Measurements from ENCODE around the gene DSN1. TPM values are rescaled to one million over a fixed set of nuclear protein-coding genes. Genes with fewer than 3 reads are reported as not detected.

The DSN1 gene
- total RNA-seq, 2 experiments from 2014 or later: 19.9 to 21.8 TPM

DNA sequence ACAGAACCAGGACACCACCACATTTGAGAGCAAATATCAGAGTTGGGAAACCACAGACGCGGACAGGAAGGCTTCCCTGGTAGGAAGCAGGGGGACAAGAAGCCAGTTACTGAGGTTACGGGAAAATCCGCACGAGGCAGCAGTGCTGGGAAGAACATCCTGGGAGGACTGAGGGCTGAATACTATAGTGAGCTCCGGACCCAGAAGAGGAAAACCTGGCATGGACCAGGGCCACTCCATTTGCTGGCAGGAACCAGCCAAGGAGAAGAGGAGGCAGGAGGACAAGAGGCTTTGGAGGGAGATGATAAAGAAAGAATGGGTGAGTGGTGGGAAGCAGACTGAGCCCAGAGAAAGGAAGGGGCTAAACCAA, 6.1 kb upstream of the DSN1 start:
- no peaks in the 10 kb centered on the region for H3K9me3 Mint-ChIP-seq
- no peaks in the 10 kb centered on the region for H3K36me3 Mint-ChIP-seq
- no peak overlapping the region for H3K4me3 Mint-ChIP-seq
- H3K4me1 Mint-ChIP-seq: no peaks in the 10 kb centered on the region
- no peak for DNase-seq
- H3K27me3 Mint-ChIP-seq: no peaks in the 10 kb centered on the region
- no peak overlapping the region for H3K27ac Mint-ChIP-seq

DNA sequence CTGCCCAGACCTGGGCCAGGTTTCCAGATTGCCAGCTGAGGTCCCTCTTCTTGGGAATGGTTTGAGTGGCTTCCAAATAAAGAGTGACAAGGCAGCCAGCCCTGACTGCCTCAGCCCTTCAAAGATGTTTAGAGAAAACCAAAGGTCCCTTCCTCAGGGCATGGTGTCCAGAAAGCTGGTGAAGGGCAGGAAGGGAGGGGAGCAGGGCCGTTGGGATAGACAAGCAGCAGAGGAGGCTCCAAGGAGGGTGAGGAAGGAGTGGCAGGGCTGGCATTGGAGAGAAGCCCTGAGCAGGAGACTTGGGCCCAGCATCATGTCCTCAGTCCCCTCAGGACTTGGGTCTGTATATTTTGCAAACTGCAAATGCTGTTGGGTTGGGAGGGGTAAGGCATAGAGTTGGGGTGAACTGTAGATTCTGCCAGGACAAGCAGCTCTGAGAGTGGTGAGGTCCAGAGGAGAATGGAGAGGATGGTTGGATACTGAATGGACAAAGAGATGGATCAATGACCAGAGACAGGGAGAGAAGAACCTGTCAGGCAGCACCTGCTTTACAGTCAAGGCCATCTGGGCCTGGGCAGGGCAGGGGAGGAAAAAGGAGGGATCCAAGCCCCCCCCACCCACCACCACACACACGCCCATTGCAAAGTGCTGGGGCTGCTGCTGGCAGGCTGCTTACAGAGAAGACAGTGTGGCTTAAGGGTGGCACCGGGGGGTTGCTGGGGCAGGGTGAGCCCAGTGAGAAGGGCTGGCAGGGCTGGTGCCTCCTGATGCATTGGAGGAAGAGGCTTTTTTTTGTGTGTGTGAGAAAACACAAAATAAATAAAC, 5.5 kb upstream of the DSN1 start:
- no peak for DNase-seq
- no peak overlapping the region for H3K4me3 Mint-ChIP-seq
- H3K4me1 Mint-ChIP-seq: peaks cover under 1% of the 10 kb centered on the region
- H3K27me3 Mint-ChIP-seq: no peaks in the 10 kb centered on the region
- no peak overlapping the region for H3K27ac Mint-ChIP-seq
- H3K36me3 Mint-ChIP-seq: no peaks in the 10 kb centered on the region
- no peaks in the 10 kb centered on the region for H3K9me3 Mint-ChIP-seq

DNA sequence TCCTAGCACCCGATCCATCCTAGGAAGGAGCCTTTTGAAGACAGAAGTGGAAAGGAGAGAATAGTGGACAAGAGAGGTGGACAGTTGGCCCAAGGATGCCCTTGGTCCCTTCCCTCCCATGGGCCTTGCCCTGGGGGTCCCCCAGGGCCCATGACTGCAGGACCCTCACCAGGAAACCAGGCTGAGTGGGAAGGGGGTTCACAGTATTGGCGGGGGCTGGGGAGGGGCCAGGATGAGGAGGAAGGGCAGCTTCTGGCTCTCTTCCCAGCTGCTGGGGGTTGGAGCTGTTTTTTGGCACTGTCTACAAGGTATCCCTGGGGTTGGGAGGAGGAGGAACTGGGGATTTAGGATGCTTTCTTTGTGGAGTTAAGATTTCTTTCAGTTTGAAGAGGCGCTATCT, 4.0 kb upstream of the DSN1 start:
- H3K9me3 Mint-ChIP-seq: no peaks in the 10 kb centered on the region
- peak overlapping the region; percentile 25 for H3K27ac Mint-ChIP-seq
- no peak overlapping the region for H3K4me3 Mint-ChIP-seq
- H3K36me3 Mint-ChIP-seq: peaks cover 1% of the 10 kb centered on the region
- DNase-seq: no peak
- H3K27me3 Mint-ChIP-seq: peaks cover 3% of the 10 kb centered on the region
- peaks cover 6% of the 10 kb centered on the region for H3K4me1 Mint-ChIP-seq

DNA sequence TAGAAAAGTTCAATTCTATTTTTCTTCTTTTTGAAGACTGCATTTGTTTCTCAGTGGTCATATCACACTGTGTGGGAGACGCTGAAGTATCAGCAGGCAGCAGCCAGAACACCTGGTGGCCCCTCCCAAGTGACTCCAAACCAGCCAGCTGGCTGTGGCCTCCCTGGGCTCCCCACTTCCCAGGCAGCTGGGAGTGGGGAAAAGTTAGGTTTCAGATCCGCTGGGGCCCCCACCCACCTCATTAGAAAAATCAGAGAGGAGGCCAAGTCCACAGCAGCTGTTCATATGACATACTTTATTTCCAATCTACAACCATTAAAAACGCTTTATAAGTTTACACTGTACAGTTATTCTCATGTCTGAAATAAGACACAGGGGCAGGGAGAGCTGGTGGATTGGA, 3.6 kb upstream of the DSN1 start:
- Mint-ChIP-seq H3K36me3 (peaks cover 1% of the 10 kb centered on the region), H3K4me1 (peaks cover 6% of the 10 kb centered on the region), H3K9me3 (no peaks in the 10 kb centered on the region), H3K27ac (no peak overlapping the region), H3K4me3 (no peak overlapping the region), H3K27me3 (peaks cover 3% of the 10 kb centered on the region)
- DNase-seq: no peak

DNA sequence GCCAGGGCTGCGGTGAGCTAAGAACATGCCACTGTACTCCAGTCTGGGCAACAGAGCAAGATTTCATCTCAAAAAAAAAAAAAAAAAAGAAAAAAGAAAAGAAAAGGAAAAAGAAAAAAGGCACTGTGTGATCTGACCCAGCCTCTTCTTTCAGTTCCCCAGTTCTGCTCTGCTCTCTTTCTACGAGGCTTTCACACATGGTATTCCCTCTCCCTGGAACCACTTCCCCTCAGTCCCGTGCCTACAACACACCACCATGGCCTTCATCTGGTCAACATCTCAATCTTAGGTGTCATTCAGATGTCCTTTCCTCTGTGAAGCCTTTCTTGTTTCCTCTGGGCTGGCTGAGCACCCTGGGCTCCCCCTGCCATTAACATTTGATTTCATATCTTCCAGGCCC, 2.3 kb upstream of the DSN1 start:
- Mint-ChIP-seq H3K9me3 (no peaks in the 10 kb centered on the region), H3K36me3 (peaks cover 4% of the 10 kb centered on the region), H3K4me3 (no peak overlapping the region), H3K27ac (no peak overlapping the region), H3K27me3 (peaks cover 3% of the 10 kb centered on the region), H3K4me1 (peaks cover 8% of the 10 kb centered on the region)
- no peak for DNase-seq

DNA sequence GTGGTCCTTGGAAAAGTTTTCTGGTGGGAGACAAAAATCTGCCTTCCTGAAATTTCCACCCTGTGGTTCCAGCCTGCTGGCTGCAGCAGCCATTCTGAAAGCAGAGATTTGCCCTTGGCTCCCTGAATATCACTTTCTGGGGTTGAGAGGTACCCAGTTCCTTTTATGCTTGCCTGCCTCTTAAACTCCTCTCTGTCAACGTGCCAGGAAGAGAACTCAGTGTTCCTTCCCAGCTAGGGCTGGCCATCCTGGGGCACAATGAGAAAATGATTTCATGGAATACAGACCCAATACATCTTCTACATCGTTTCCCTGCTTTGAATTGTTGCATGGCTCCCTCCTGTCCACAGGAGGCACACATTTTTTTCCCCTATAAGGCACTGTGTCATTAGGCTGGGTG, 1.6 kb upstream of the DSN1 start:
- H3K27ac Mint-ChIP-seq: no peak overlapping the region
- no peak overlapping the region for H3K4me3 Mint-ChIP-seq
- DNase-seq: no peak
- peaks cover 9% of the 10 kb centered on the region for H3K4me1 Mint-ChIP-seq
- peaks cover 6% of the 10 kb centered on the region for H3K36me3 Mint-ChIP-seq
- H3K27me3 Mint-ChIP-seq: peaks cover 3% of the 10 kb centered on the region
- H3K9me3 Mint-ChIP-seq: no peaks in the 10 kb centered on the region

DNA sequence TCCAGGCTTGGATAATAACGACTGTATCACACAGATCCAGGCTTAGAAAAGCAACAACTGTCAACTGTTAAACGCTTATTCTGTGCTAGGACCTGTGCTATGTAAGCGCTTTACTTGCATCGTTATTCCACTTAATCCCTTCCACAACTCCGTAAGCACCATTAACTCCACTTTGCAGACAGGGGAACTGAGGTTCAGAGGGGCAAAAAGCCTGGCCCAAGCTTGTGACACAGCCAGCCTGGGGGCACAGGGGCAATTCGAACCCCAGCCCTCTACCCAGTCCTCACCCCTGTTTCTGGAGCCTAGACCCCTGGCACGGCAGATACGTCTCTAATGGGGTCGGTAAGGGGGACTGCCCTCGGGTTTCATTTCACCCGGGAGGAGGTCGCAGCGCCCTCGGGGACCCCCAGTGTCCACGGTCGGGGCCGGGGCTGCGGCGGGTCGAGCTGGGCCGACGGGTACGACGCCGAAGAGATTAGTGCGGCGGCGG, 411 bp downstream of the DSN1 start:
- no peaks in the 10 kb centered on the region for H3K9me3 Mint-ChIP-seq
- peaks cover 12% of the 10 kb centered on the region for H3K4me1 Mint-ChIP-seq

DNA sequence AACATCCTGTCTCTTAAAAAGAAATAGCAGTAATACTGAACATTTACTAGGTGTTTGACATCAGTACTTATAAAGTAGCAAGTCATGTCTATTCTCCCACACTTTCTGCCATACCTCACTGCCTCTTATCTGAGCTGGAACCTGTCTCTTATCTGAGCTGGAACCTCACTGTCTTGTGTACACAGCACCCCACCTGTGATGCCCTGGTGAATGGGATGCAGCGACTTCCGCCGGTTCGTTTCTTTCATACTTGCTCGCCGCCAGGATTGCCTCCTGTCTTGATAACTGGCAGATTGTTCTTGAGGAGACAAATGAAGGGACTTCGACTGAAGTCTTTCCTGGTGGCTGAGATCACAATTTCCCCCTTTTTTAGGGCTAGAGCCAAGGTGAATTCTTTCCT, 2.9 kb downstream of the DSN1 start:
- H3K27ac Mint-ChIP-seq: peak overlapping the region; percentile 44
- DNase-seq: no peak
- H3K36me3 Mint-ChIP-seq: peaks cover 8% of the 10 kb centered on the region
- H3K4me3 Mint-ChIP-seq: no peak overlapping the region
- peaks cover 15% of the 10 kb centered on the region for H3K4me1 Mint-ChIP-seq
- peaks cover 3% of the 10 kb centered on the region for H3K27me3 Mint-ChIP-seq
- no peaks in the 10 kb centered on the region for H3K9me3 Mint-ChIP-seq

More for the DNA sequence above, 411 bp downstream of the DSN1 start:
- Mint-ChIP-seq H3K27me3 (peaks cover 3% of the 10 kb centered on the region), H3K36me3 (peaks cover 8% of the 10 kb centered on the region), H3K27ac (peak overlapping the region; percentile 94), H3K4me3 (peak overlapping the region; percentile 86)
- DNase-seq: no peak

DNA sequence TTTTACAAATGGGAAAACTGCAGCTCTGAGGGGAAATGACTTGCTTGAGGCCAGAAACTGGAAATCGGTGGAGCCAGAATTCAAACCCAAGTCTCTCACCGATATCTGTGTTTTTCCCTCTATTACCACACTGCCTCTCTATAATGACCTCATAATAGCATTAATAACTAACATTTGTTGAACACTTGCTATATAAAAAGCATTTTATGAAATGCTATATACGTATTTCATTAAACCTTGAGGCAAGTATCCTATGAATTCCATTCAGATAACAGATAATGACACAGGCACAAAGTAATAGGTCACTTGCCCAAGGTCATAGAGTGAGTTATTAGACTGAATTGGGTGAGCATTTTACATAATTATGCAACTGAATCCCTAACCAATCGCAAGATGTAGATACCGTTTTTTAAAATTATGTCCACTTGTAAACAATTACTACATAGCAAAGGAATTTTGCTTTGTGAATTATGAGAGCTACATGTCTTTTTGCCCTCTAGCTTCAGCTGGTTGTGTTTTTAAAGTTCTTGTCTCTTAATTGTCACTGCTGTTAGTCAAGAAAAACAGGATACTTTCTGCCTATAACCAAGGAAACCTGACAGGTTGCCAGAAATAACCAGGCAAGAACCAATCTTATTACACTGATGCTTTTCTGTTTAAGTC, 4.7 kb downstream of the DSN1 start:
- no peak for DNase-seq
- Mint-ChIP-seq H3K27me3 (peaks cover 3% of the 10 kb centered on the region), H3K4me1 (peaks cover 14% of the 10 kb centered on the region), H3K27ac (no peak overlapping the region), H3K4me3 (no peak overlapping the region), H3K36me3 (peaks cover 8% of the 10 kb centered on the region), H3K9me3 (no peaks in the 10 kb centered on the region)

DNA sequence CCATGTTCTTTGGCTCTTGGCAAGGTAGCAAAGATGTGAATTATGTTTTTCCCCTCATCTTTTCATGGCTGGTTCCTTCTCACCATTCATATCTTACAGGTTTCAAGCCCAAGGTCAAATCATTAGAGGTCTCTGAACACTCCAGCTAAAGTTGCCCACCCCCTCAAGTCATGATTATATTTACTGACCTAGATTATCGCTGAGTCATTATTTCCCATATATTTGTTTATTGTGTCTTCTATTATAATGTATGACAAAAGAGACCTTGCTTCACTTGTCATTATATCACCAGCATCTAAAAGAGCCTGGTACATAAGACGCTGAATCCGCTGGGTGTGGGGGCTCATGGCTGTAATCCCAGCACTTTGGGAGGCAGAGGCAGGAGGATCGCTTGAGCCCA, 12.4 kb downstream of the DSN1 start:
- no peaks in the 10 kb centered on the region for H3K27me3 Mint-ChIP-seq
- H3K4me1 Mint-ChIP-seq: peaks cover 3% of the 10 kb centered on the region
- DNase-seq: no peak
- peaks cover 12% of the 10 kb centered on the region for H3K36me3 Mint-ChIP-seq
- H3K27ac Mint-ChIP-seq: no peak overlapping the region
- no peak overlapping the region for H3K4me3 Mint-ChIP-seq
- H3K9me3 Mint-ChIP-seq: no peaks in the 10 kb centered on the region

DNA sequence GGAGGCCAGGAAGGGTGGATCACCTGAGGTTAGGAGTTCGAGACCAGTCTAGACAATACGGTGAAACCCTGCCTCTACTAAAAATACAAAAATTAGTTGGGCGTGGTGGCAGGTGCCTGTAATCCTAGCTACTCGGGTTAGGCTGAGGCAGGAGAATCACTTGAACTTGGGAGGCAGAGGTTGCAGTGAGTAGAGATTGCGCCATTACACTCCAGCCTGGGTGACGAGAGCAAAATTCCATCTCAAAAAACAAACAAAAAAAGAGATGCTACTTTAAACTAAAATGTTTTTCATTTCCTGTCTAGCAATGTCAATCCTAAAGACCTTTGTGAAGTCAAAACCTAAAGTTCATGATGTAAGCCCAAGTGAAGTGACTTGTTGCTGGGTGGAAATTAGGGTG, 12.9 kb downstream of the DSN1 start:
- Mint-ChIP-seq H3K9me3 (no peaks in the 10 kb centered on the region), H3K27ac (no peak overlapping the region), H3K36me3 (peaks cover 13% of the 10 kb centered on the region), H3K4me3 (no peak overlapping the region), H3K27me3 (no peaks in the 10 kb centered on the region), H3K4me1 (peaks cover 3% of the 10 kb centered on the region)
- DNase-seq: no peak

DNA sequence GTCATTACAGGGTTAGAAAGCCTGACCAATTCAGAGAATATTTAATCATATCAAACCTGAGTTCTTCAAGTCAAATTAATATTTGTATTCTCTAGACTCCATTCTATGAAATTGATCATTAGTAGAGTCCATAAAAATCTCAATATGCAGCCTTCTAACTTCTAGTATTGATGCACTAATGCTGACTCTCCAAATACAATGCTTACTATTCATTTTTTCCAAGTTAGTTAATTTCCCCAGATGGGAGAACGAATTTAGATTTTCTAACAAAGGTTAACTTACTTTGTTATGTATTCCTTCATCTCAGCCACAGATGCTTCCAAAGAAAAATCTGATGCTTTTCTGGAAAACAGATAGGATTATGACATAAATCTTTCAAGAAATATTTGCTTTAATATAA, 15.3 kb downstream of the DSN1 start:
- H3K4me3 Mint-ChIP-seq: no peak overlapping the region
- peaks cover 3% of the 10 kb centered on the region for H3K4me1 Mint-ChIP-seq
- DNase-seq: no peak
- H3K27me3 Mint-ChIP-seq: no peaks in the 10 kb centered on the region
- no peak overlapping the region for H3K27ac Mint-ChIP-seq
- peaks cover 13% of the 10 kb centered on the region for H3K36me3 Mint-ChIP-seq
- no peaks in the 10 kb centered on the region for H3K9me3 Mint-ChIP-seq

DNA sequence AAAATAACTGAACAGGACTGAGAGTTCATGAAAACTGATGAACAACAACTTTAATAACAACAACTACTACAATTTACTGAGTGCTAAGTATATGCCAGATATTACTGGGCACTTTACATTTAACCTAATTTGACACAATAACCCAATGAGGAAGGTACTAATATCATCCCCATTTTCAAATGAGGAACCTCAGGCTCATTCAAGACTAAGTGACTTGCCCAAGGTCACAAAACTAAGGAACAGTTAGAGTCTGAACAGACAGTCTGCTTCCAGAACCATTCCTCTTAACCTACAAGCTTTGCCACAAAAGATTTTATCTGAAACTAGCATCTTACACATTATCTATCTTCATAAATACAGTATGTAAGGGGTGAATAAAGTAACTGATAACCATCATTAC, 17.1 kb downstream of the DSN1 start:
- Mint-ChIP-seq H3K27ac (peak overlapping the region; percentile 25), H3K4me1 (peaks cover 3% of the 10 kb centered on the region), H3K9me3 (no peaks in the 10 kb centered on the region), H3K4me3 (no peak overlapping the region), H3K36me3 (peaks cover 23% of the 10 kb centered on the region), H3K27me3 (no peaks in the 10 kb centered on the region)
- no peak for DNase-seq

DNA sequence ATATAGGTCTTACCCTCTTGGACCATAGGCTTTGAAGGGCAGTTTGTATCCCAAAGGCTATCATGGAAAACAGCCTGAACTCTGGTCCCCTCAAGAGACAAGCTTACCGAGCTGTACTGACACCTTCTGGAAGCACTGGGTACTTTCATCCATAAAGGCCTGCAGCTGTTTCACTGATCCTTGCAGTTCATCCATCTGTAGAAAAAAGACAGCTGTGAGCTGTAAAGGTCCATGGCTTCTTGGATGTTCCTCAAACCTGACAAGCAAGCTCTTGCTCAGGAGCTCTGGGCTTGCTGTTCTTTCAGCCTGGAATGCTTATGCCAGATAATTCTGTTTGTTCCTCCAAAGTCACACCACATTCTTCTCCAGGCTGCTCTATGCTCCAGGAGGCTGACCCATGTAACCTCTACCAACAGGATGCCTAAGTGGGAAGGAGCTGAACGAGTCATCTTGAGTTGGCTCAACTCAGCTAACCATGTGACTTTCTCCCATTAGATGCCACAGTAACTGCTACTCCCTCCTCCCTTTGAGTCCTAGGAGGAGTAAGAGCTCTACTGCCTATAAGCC, 18.8 kb downstream of the DSN1 start:
- Mint-ChIP-seq H3K9me3 (no peaks in the 10 kb centered on the region), H3K4me3 (no peak overlapping the region), H3K36me3 (peaks cover 31% of the 10 kb centered on the region), H3K27me3 (no peaks in the 10 kb centered on the region), H3K27ac (no peak overlapping the region), H3K4me1 (no peaks in the 10 kb centered on the region)
- DNase-seq: peak; percentile 24

DNA sequence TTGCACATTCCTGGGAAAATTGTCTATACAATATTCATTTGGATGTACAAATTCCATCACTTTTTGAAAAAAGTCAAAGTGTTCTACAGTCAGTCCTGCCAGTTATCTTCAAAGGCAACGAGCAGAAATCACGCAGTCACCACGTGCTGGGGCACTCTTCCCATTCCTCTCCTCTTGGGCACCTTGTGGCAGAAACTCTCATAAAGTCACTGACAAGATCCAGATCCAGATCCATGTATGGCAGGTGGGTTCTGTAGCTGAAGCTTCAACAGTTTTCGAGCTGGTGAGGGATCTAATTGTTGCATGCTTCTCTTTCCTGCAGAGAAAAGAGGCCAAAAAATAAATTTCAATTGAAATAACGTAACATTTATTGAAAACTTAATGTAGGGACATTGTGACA, 21.0 kb downstream of the DSN1 start:
- H3K27ac Mint-ChIP-seq: no peak overlapping the region
- no peaks in the 10 kb centered on the region for H3K9me3 Mint-ChIP-seq
- peaks cover 28% of the 10 kb centered on the region for H3K36me3 Mint-ChIP-seq
- no peak for DNase-seq
- no peak overlapping the region for H3K4me3 Mint-ChIP-seq
- no peaks in the 10 kb centered on the region for H3K4me1 Mint-ChIP-seq
- H3K27me3 Mint-ChIP-seq: no peaks in the 10 kb centered on the region

All from activated naive CD8-positive, alpha-beta T cell treated with anti-CD3 and anti-CD28 coated beads for 36 hours (primary cell).